VCaP (cell line): ENCODE data around the gene BLCAP.
"Not testable (repeated sequence)": the region's sequence is repeated elsewhere in the genome, so short reads cannot be mapped to it uniquely, and the experiment has no call there.

Source experiments
- H3K27ac ChIP-seq: fragments of 450-650 bp; 2 replicates; pipeline ENCODE4 v1.5.1; 2017
- CTCF ChIP-seq: fragments of 450-650 bp; conservative IDR thresholded peaks from 2 replicates; pipeline ENCODE4 v1.5.1; 2017; ENCODE audit warnings: mild to moderate bottlenecking, moderate library complexity

Gene BLCAP

GRCh38 chr20:37480919-37481318 is 46.8 kb downstream of the BLCAP start:
- no peak overlapping the region for H3K27ac ChIP-seq
- TF ChIP-seq CTCF: no peak

- no peak for TF ChIP-seq CTCF
- H3K27ac ChIP-seq: no peak overlapping the region
These were observed 47.6 kb downstream of the BLCAP start for GRCh38 chr20:37479925-37480691.

- no peak for TF ChIP-seq CTCF
- H3K27ac ChIP-seq: no peak overlapping the region
These were observed 48.4 kb downstream of the BLCAP start for GRCh38 chr20:37479266-37479665.

- no peak for TF ChIP-seq CTCF
- H3K27ac ChIP-seq: no peak overlapping the region
These were observed 50.6 kb downstream of the BLCAP start for GRCh38 chr20:37477041-37477440.

- no peak overlapping the region for H3K27ac ChIP-seq
- no peak for TF ChIP-seq CTCF
These were observed 52.4 kb downstream of the BLCAP start for GRCh38 chr20:37475252-37475651.

- no peak overlapping the region for H3K27ac ChIP-seq
- TF ChIP-seq CTCF: no peak
These were observed 53.3 kb downstream of the BLCAP start for GRCh38 chr20:37474386-37474785.

GRCh38 chr20:37473249-37474000 is 54.3 kb downstream of the BLCAP start:
- TF ChIP-seq CTCF: no peak
- no peak overlapping the region for H3K27ac ChIP-seq

GRCh38 chr20:37472435-37472834 is 55.2 kb downstream of the BLCAP start:
- not testable (repeated sequence) for H3K27ac ChIP-seq
